GM21381 (cell line): ENCODE data around the gene SLC26A1.
"Not testable (repeated sequence)": the region's sequence is repeated elsewhere in the genome, so short reads cannot be mapped to it uniquely, and the experiment has no call there.

Source experiments
- ATAC-seq: cut with Tn5 transposase; IDR thresholded peaks from one replicate; pipeline ENCODE4 v1.9.1; 2021; ENCODE audit warnings: mild to moderate bottlenecking, moderate library complexity; ENCODE audit not compliant: unreplicated experiment

The SLC26A1 gene

GRCh38 chr4:939508-939907 lies 53.7 kb downstream of the SLC26A1 start:
- ATAC-seq, result not testable (repeated sequence)
